Glomerular visceral epithelial cell (primary cell): ENCODE results near the gene TRMT61A.

Experiments used
- DNase-seq: peaks from one replicate; pipeline ENCODE4 v3.0.0-alpha.2; 2016; ENCODE audit errors: extremely low spot score

Gene TRMT61A

GRCh38 chr14:103528587-103529382, at the start of gene TRMT61A:
Gene TRMT61A, plus strand, starts transcription at chr14:103529196. Its CDS starts 783 bp downstream, at chr14:103529979.
- peak; percentile 89 for DNase-seq

- DNase-seq = no peak
Measured at GRCh38 chr14:103480595-103480994, 48.4 kb upstream of the TRMT61A start.

- DNase-seq = peak; percentile 70
Measured at GRCh38 chr14:103483600-103483999, 45.4 kb upstream of the TRMT61A start.

DNA sequence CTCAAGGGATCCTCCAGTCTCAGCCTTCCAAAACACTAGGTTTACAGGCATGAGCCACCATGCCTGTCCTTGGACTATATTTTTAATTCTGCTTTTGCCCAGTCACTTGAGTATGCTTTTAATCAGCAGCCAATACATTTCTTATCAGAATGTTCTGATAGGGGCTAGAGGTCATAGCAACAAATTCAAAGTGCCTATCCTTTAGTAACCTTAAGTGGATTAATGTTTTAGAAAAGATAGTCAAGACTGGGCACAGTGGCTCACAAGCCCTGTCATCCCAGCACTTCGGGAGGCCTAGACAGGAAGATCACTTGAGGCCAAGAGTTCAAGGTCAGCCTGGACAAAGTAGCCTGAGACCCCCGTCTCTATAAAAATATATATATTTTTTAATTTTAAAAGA, 43.5 kb upstream of the TRMT61A start:
- no peak for DNase-seq

DNA sequence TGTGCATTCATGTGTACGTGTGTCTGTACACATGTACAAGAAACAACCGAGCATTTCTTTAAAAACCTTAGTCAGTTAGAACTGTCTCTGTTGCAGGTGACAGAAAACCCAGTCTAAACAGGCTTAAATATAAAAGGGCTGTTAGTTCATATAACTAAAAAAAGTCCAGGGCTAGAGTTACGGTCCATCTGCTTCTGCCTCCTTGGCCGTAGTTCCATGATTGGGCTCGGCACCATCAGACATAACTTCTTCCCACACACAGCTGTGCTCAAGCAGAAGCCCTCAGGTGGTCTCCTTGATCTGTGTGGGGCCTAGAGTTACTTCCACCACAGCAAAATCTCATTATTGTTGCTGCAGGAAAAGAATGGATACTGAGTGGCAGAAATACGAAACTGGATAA, 40.9 kb upstream of the TRMT61A start:
- no peak for DNase-seq

DNA sequence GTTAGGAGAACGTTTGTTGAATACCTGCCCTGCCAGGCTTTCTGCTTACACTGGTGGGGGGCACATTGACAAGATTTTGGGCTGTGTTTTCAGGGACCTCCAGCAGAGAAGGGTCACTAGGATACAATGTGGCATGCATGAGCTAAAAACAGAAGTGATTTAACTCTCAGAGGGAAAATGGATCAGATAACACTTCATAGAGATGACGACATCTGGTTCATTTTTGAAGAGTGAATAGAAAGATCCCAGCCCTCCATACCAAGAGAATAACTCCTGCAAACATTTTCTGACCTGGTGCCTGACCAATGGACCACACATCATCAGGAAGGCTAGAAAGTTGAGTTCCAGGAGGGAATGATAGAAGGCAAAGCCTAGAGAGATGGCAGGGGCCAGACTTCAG, 40.0 kb upstream of the TRMT61A start:
- no peak for DNase-seq

DNA sequence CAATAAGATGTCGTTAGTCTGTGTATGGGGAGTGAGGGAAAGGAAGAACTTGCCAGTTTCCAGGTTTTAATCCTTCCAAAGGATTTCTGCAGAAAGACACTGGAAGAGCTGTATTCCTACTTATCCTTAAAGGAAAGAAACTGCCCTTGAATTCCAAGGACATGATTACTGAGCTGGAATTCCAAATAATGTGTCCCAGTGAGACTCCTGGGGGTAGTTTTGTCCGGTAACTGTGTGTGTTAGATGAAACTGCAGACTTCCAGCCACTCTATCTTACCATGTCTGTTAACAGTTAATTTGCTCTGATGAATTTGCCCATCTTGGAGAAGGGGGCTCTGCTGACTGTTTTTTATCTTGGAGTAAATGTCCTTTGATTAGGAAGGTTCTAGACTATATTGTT, 39.4 kb upstream of the TRMT61A start:
- DNase-seq = no peak

- DNase-seq = no peak
Measured at GRCh38 chr14:103491691-103492090, 37.3 kb upstream of the TRMT61A start.

GRCh38 chr14:103492156-103492925, 36.7 kb upstream of the TRMT61A start:
- DNase-seq = no peak

DNA sequence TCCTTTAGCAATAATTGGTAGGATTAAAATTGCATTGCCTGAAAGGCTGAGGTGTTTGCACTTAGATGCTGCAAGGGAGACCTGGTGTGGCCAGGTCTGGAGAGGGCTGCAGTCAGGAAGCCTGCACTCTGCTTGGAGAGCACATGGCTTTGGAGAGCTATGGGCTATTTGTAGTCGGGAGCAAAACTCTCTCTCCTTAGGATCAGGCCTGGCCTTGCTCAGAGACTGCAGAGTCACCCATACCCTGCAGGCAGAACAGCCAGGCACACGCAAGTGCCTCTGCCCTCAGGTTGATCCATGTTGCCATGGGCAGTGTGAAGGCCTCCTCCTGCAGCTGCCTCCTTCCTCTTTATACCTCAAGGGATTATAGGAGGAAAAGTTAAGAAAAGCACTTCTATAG, 33.1 kb upstream of the TRMT61A start:
- no peak for DNase-seq

- no peak for DNase-seq
Measured at GRCh38 chr14:103496776-103497175, 32.2 kb upstream of the TRMT61A start.

DNA sequence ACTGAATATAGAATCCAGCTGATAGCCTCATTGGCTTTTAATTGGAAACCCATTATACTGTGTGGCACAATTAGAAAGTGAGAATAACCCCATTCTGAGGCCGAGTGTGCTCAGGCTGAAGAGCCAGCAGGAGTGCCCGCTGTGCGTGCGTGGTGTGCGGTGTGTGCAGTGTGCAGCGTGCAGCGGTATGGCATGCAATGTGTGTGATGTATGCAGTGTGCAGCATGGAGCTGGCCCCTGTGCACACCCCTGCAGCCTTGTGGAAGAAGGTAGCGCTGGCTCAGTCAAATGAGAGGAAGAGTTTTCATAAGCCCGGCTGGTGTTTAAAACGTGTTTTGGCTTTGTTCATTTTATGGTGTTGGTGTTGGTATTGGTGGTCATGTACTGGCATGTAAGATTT, 29.3 kb upstream of the TRMT61A start:
- DNase-seq = no peak

- peak; percentile 79 for DNase-seq
Measured at GRCh38 chr14:103500148-103500990, 28.6 kb upstream of the TRMT61A start.

GRCh38 chr14:103501041-103501870, 27.7 kb upstream of the TRMT61A start:
- DNase-seq = no peak

- DNase-seq = no peak
Measured at GRCh38 chr14:103501921-103502669, 26.9 kb upstream of the TRMT61A start.

DNA sequence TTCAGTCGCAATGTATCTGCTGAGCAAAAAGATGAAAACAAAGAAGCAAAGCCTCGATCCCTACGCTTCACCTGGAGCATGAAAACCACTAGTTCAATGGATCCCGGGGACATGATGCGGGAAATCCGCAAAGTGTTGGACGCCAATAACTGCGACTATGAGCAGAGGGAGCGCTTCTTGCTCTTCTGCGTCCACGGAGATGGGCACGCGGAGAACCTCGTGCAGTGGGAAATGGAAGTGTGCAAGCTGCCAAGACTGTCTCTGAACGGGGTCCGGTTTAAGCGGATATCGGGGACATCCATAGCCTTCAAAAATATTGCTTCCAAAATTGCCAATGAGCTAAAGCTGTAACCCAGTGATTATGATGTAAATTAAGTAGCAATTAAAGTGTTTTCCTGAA, 26.1 kb upstream of the TRMT61A start:
- DNase-seq = no peak

GRCh38 chr14:103503296-103503695, 25.7 kb upstream of the TRMT61A start:
- DNase-seq = no peak

- no peak for DNase-seq
Measured at GRCh38 chr14:103504991-103505565, 23.9 kb upstream of the TRMT61A start.

DNA sequence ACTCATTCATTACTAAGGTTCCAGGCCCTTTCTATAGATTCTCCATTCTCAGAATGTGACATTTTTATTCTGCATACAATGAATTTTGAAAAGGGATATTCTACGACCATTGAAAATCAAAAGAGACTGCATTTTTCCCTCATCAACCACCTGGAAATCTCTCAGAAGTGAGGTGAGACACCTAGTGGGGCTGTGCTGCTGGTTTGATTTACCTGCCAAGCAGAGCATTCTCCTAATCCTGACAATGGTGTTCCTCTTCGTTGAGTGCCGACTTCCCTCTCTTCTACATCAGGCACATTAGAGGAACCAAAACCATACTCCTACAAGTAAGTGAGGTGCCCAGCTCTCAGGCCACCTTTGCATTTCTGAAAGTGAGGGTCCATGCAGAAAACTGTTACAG, 21.2 kb upstream of the TRMT61A start:
- no peak for DNase-seq
